HUDEP-2 (cell line): Measurements from ENCODE around the gene DACT1.
"Not testable (repeated sequence)": the region's sequence is repeated elsewhere in the genome, so short reads cannot be mapped to it uniquely, and the experiment has no call there.

ENCODE experiments used
- DNase-seq, 76 experiments: peaks; one replicate each; lab custom pipeline; 2025; ENCODE audit not compliant: unreplicated experiment in 76 of 76; lab: John Stamatoyannopoulos, UW

Gene DACT1

GRCh38 chr14:58637391-58638230, at the start of gene DACT1:
Gene DACT1 (plus strand): TSS chr14:58637962. CDS start chr14:58638203, 241 bp downstream.
- DNase-seq = peak in 1 of 76 experiments; percentile 1

- DNase-seq = not testable (repeated sequence)
These were observed 49.4 kb upstream of the DACT1 start for GRCh38 chr14:58588321-58588720.

- no peak for DNase-seq
These were observed 43.8 kb upstream of the DACT1 start for GRCh38 chr14:58593977-58594376.

GRCh38 chr14:58597041-58597440, 40.7 kb upstream of the DACT1 start:
- no peak for DNase-seq

- no peak for DNase-seq
These were observed 39.5 kb upstream of the DACT1 start for GRCh38 chr14:58598028-58598803.

GRCh38 chr14:58598804-58599525, 38.8 kb upstream of the DACT1 start:
- DNase-seq = no peak

- DNase-seq = no peak
These were observed 38.1 kb upstream of the DACT1 start for GRCh38 chr14:58599707-58600106.

- DNase-seq = no peak
These were observed 32.3 kb upstream of the DACT1 start for GRCh38 chr14:58605465-58605864.

- no peak for DNase-seq
These were observed 30.4 kb upstream of the DACT1 start for GRCh38 chr14:58607131-58607951.

GRCh38 chr14:58607952-58608317, 29.8 kb upstream of the DACT1 start:
- DNase-seq = no peak

- no peak for DNase-seq
These were observed 20.1 kb upstream of the DACT1 start for GRCh38 chr14:58617619-58618018.

- DNase-seq = no peak
These were observed 17.8 kb upstream of the DACT1 start for GRCh38 chr14:58620011-58620410.

- no peak for DNase-seq
These were observed 12.3 kb upstream of the DACT1 start for GRCh38 chr14:58625438-58625837.

GRCh38 chr14:58626431-58626831, 11.3 kb upstream of the DACT1 start:
- DNase-seq = no peak

- DNase-seq = no peak
These were observed 9.4 kb upstream of the DACT1 start for GRCh38 chr14:58628406-58628805.

- DNase-seq = no peak
These were observed 8.5 kb upstream of the DACT1 start for GRCh38 chr14:58629281-58629680.

GRCh38 chr14:58631732-58632131, 6.0 kb upstream of the DACT1 start:
- no peak for DNase-seq

GRCh38 chr14:58633831-58634230, 3.9 kb upstream of the DACT1 start:
- DNase-seq = no peak

- no peak for DNase-seq
These were observed 3.2 kb upstream of the DACT1 start for GRCh38 chr14:58634406-58635090.
